ENCODE results near the gene PPP1R15B. TPM values are rescaled to one million over a fixed set of nuclear protein-coding genes. Genes with fewer than 3 reads are reported as not detected.

The PPP1R15B gene
- total RNA-seq, 1 donor from 2014 or later, result 47.4 TPM

DNA sequence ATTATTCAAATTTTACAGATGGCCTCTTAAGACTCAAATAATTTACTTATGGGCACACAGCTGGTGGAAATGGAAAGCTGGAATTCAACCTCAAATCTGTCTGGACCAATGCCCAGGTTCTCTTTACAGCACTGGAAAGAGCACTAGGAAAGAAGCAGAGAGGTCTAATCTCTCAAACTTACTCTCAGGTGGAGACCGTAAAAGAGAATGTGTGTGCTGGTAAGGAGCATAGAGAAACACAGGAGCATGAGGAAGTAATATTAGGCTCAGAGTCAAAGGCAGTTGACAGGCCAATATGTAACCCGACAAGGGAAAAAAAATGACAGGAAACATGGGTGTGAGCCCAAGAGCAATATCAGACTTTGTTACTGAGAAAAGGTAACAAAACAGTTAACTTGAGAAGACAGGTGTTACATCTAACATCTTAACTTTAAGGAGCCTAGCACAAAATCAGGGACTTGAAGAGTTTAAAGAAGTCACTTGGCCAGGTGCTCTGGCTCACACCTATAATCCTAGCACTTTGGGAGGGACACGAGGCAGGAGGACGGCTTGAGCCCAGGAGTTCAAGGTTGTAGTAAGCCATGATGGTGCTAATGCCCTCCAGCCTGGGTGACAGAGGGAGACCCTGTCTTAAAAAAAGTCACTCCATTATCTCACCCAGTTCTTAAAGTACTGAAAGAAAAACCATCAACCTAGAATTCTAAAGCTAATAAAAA lies 20.7 kb downstream of the PPP1R15B start:
- H3K27me3 Mint-ChIP-seq (ENCODE audit: unreplicated experiment), result peaks cover 15% of the 10 kb centered on the region
- H3K36me3 Mint-ChIP-seq (ENCODE audit: unreplicated experiment), result peaks cover 2% of the 10 kb centered on the region
- H3K4me1 Mint-ChIP-seq (ENCODE audit: unreplicated experiment), result no peaks in the 10 kb centered on the region
- H3K9me3 Mint-ChIP-seq (ENCODE audit: unreplicated experiment), result no peaks in the 10 kb centered on the region
- no peak for DNase-seq (ENCODE audit: extremely low spot score, unreplicated experiment)
- no peak overlapping the region for H3K4me3 Mint-ChIP-seq (ENCODE audit: unreplicated experiment)
- H3K27ac Mint-ChIP-seq (ENCODE audit: unreplicated experiment), result no peak overlapping the region
- TF ChIP-seq, protein P1, sequence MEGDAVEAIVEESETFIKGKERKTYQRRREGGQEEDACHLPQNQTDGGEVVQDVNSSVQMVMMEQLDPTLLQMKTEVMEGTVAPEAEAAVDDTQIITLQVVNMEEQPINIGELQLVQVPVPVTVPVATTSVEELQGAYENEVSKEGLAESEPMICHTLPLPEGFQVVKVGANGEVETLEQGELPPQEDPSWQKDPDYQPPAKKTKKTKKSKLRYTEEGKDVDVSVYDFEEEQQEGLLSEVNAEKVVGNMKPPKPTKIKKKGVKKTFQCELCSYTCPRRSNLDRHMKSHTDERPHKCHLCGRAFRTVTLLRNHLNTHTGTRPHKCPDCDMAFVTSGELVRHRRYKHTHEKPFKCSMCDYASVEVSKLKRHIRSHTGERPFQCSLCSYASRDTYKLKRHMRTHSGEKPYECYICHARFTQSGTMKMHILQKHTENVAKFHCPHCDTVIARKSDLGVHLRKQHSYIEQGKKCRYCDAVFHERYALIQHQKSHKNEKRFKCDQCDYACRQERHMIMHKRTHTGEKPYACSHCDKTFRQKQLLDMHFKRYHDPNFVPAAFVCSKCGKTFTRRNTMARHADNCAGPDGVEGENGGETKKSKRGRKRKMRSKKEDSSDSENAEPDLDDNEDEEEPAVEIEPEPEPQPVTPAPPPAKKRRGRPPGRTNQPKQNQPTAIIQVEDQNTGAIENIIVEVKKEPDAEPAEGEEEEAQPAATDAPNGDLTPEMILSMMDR (IDR thresholded peaks at IDR 0.05), result no peak

DNA sequence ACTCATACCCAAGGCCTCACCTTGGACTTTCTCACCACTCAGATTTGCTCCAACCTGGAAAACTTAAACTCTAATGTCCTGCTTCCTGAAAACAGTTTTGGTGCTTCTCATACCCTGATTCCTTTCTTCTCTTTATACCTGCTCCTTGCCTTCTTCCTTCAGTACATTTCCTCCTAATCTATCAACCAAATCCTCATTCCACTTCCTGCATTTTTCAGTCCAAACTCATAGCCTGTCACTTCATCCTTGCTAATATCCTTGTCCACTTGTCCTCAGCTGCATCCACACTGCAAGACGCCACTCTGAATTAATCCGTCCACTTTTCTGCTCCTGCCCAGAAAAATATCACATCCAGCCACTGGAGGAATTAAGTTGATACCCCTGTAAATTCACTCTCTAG lies 25.9 kb downstream of the PPP1R15B start:
- Mint-ChIP-seq H3K4me1 (ENCODE audit: unreplicated experiment) (no peaks in the 10 kb centered on the region), H3K27ac (ENCODE audit: unreplicated experiment) (no peak overlapping the region), H3K9me3 (ENCODE audit: unreplicated experiment) (no peaks in the 10 kb centered on the region), H3K36me3 (ENCODE audit: unreplicated experiment) (no peaks in the 10 kb centered on the region), H3K27me3 (ENCODE audit: unreplicated experiment) (peaks cover 15% of the 10 kb centered on the region), H3K4me3 (ENCODE audit: unreplicated experiment) (no peak overlapping the region)
- no peak for DNase-seq (ENCODE audit: extremely low spot score, unreplicated experiment)
- TF ChIP-seq, protein P1 (IDR thresholded peaks at IDR 0.05), result no peak

DNA sequence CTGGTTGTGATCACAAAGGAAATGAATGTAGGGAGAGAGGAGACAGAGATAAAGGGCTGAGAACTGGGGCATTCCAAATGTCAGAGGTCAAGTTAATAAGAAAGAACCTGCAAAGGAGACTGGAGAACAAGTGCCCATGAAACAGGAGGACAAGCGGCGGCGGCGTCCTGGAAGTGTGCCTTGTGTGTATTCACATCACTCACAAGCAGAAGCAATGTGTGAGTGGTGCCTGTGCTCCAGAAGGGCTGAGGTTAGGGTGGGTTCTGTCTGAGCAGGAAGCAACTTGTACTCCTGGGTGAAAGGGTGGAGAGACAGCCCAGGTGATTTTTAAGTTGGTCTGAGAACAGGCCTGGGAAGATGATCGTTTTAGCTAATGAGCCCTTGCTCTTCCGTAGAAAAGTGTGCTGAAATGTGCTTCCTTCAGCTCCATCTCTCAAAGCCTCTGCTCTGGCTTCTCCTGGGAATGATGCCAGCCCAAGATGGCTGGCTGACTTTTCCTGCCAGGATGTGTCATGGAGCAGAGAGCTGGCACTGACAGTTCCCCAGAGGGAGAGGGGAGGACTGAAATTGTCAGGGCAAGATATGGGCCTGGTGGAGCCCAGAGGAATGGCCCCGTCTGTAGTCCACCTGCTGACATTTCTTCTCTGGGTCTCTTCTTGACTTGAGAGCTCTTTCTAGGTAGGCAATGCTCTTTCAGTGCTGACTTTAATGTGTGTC lies 26.8 kb downstream of the PPP1R15B start:
- Mint-ChIP-seq H3K4me3 (ENCODE audit: unreplicated experiment) (no peak overlapping the region), H3K27ac (ENCODE audit: unreplicated experiment) (no peak overlapping the region), H3K4me1 (ENCODE audit: unreplicated experiment) (no peaks in the 10 kb centered on the region), H3K36me3 (ENCODE audit: unreplicated experiment) (no peaks in the 10 kb centered on the region), H3K27me3 (ENCODE audit: unreplicated experiment) (peaks cover 19% of the 10 kb centered on the region), H3K9me3 (ENCODE audit: unreplicated experiment) (no peaks in the 10 kb centered on the region)
- TF ChIP-seq, protein P1 (IDR thresholded peaks at IDR 0.05), result no peak
- DNase-seq (ENCODE audit: extremely low spot score, unreplicated experiment), result no peak

DNA sequence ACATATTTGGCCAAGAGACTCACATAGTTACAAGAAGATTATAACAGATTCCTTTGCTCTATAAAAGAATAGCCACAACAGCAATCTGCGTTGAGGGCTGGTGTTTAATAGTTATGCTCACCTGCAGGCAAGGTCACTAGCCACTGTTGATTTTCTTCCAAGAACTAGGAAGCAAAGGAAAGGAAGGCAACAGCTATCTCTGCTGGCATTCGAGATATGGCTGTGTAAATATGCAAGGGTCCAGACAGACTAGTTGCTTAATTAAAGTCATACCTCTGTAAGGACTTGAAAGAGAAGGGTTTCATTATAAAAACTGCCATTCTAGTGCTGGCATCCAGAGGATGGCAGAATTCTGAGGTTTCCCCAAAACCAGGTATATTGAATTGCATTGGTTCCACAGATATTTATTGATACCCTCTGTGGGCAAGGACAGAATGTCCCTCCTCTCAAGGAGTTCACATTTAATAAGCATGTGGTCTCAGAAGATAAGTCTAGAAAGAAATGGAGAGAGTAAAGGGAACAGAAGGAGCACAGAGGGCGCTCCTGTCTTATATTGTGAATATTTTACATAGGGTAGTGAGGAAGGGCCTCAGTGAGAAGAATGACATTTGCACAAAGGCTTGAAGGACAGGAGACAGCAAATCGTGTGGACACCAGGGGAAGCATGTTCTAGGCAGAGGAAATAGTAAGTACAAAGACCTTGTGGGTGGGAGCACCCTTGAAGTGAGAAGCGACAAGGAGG lies 28.3 kb downstream of the PPP1R15B start:
- Mint-ChIP-seq H3K27me3 (ENCODE audit: unreplicated experiment) (peaks cover 29% of the 10 kb centered on the region), H3K4me1 (ENCODE audit: unreplicated experiment) (peaks cover under 1% of the 10 kb centered on the region), H3K4me3 (ENCODE audit: unreplicated experiment) (no peak overlapping the region), H3K36me3 (ENCODE audit: unreplicated experiment) (no peaks in the 10 kb centered on the region), H3K27ac (ENCODE audit: unreplicated experiment) (no peak overlapping the region), H3K9me3 (ENCODE audit: unreplicated experiment) (no peaks in the 10 kb centered on the region)
- no peak for DNase-seq (ENCODE audit: extremely low spot score, unreplicated experiment)
- TF ChIP-seq, protein P1 (IDR thresholded peaks at IDR 0.05), result no peak

DNA sequence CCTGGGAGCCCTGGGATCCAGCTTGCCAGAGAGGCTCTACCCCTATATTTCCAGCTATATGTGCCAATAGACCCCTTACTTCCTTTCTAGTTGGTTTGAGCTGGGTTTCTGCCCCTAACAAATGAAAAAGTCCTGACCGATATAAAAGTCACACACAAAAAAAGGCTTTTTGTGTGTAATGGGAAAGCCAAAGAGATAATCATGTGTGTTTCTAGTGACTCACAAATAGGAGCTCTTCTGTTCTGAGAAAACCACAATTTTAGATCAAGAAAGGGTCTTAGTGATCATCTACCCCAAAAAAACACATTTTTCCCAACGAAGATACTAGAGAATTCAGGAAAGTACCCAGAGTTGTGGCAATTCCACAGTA lies 28.9 kb downstream of the PPP1R15B start:
- Mint-ChIP-seq H3K4me3 (ENCODE audit: unreplicated experiment) (no peak overlapping the region), H3K27ac (ENCODE audit: unreplicated experiment) (no peak overlapping the region), H3K4me1 (ENCODE audit: unreplicated experiment) (peaks cover 7% of the 10 kb centered on the region), H3K27me3 (ENCODE audit: unreplicated experiment) (peaks cover 35% of the 10 kb centered on the region), H3K36me3 (ENCODE audit: unreplicated experiment) (no peaks in the 10 kb centered on the region), H3K9me3 (ENCODE audit: unreplicated experiment) (no peaks in the 10 kb centered on the region)
- TF ChIP-seq, protein P1 (IDR thresholded peaks at IDR 0.05), result no peak
- DNase-seq (ENCODE audit: extremely low spot score, unreplicated experiment), result no peak

Measured in osteocyte (in vitro differentiated cells).